ENCODE results near the gene C9. TPM values are rescaled to one million over a fixed set of nuclear protein-coding genes. Genes with fewer than 3 reads are reported as not detected.

Gene C9
- total RNA-seq, 1 donor from 2014 or later, result not detected

DNA sequence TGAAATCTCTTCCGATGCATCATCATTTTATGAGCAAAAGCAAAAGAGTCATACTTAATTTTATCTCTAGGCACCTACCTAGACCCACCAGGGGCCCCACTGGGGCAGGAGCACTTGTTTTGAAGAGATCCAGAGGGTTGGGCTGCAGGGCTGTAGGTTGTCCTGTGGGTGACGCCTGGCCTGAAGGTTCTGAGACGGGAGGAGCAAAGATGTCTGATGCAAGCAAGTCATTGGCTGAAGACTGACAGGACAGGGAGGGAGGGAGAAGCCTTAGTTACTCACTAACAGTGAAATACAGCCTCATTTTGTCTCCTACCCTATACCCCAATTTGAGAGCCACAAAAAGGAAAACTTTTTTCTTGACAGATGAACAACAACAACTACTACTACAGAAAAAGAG, 17.1 kb upstream of the C9 start:
- intact Hi-C loops (cut with micrococcal nuclease), result no loop called here
- no peak for DNase-seq
- TF ChIP-seq, protein P1, sequence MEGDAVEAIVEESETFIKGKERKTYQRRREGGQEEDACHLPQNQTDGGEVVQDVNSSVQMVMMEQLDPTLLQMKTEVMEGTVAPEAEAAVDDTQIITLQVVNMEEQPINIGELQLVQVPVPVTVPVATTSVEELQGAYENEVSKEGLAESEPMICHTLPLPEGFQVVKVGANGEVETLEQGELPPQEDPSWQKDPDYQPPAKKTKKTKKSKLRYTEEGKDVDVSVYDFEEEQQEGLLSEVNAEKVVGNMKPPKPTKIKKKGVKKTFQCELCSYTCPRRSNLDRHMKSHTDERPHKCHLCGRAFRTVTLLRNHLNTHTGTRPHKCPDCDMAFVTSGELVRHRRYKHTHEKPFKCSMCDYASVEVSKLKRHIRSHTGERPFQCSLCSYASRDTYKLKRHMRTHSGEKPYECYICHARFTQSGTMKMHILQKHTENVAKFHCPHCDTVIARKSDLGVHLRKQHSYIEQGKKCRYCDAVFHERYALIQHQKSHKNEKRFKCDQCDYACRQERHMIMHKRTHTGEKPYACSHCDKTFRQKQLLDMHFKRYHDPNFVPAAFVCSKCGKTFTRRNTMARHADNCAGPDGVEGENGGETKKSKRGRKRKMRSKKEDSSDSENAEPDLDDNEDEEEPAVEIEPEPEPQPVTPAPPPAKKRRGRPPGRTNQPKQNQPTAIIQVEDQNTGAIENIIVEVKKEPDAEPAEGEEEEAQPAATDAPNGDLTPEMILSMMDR (IDR thresholded peaks at IDR 0.05; ENCODE audit: borderline replicate concordance), result no peak
- Histone ChIP-seq H3K36me3 (peaks cover 56% of the 10 kb centered on the region), H3K9me3 (replicated peaks) (no peaks in the 10 kb centered on the region), H3K27me3 (ENCODE audit: low read depth) (no peaks in the 10 kb centered on the region), H3K4me1 (peaks cover 12% of the 10 kb centered on the region), H3K4me3 (no peak overlapping the region), H3K27ac (replicated peaks) (no peak overlapping the region)

DNA sequence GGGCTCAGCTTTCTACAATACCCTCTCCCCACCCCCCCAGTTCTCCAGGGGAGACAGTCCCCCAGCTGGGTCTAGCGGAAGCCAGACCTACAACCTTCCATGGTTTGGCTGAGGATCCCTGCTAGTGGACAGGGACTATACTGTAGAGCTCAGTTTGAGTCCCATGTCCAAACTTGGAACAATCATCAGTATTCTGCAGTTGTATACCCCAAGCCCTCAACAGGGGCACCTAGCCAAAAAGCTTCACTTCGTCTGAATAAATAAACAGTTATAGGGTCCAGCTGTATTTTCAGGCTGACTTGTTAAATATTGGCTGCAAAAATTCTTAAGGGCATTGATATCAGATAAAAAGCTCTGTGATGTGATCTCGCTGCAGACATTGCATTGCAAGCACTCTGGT, 15.4 kb upstream of the C9 start:
- TF ChIP-seq, protein P1 (IDR thresholded peaks at IDR 0.05; ENCODE audit: borderline replicate concordance), result no peak
- intact Hi-C loops (cut with micrococcal nuclease), result no loop called here

DNA sequence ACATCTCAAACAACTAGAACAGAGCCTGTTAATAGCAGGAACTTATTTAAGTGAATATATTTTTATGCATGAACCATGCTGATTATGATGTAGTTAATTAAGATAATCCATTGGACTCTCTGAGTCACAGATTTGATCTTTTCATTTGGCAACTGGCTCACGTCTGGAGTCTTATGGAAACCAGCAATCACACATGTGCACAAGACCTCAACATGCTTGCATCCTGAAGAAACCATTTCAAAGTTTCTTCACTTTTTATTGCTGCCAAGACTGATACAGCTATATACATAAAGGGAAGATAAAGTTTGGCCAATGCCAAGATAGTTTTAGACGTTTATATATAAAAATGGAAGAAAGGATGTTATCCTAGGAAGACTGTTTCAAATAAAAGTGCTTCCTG, 13.3 kb upstream of the C9 start:
- Histone ChIP-seq H3K27me3 (ENCODE audit: low read depth) (no peaks in the 10 kb centered on the region), H3K4me1 (peaks cover 12% of the 10 kb centered on the region), H3K36me3 (peaks cover 66% of the 10 kb centered on the region), H3K27ac (replicated peaks) (no peak overlapping the region), H3K4me3 (no peak overlapping the region), H3K9me3 (replicated peaks) (no peaks in the 10 kb centered on the region)
- TF ChIP-seq, protein P1 (IDR thresholded peaks at IDR 0.05; ENCODE audit: borderline replicate concordance), result no peak
- intact Hi-C loops (cut with micrococcal nuclease), result no loop called here
- DNase-seq, result no peak

More for the DNA sequence above, 15.4 kb upstream of the C9 start:
- no peak for DNase-seq
- H3K4me1 ChIP-seq, result peaks cover 12% of the 10 kb centered on the region
- H3K36me3 ChIP-seq, result peaks cover 67% of the 10 kb centered on the region
- H3K9me3 ChIP-seq (replicated peaks), result no peaks in the 10 kb centered on the region
- H3K27me3 ChIP-seq (ENCODE audit: low read depth), result no peaks in the 10 kb centered on the region
- peak overlapping the region; percentile 11 for H3K27ac ChIP-seq (replicated peaks)
- no peak overlapping the region for H3K4me3 ChIP-seq

DNA sequence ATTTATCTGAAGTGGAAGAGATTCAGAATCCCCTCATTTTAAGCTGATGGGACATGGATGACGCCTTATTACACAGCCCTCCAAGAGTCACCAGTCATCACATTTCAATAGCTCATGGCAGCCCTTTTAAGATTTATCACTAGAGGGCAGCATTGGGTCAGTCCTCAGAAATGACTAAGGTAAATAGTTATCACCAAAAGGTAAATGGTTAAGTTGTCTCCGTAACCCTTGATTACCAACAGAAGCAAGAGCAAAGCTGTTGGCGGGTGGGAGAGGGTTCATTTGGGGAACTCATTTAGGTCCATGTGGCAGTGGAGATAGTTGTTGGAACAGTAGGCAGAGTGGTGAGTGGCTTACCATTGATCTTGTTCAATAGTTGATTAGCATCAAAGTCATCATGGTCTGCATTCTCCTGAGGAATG, 12.0 kb upstream of the C9 start:
- no peaks in the 10 kb centered on the region for H3K9me3 ChIP-seq (replicated peaks)
- peaks cover 13% of the 10 kb centered on the region for H3K4me1 ChIP-seq
- TF ChIP-seq, protein P1 (IDR thresholded peaks at IDR 0.05; ENCODE audit: borderline replicate concordance), result peak; percentile 79
- H3K4me3 ChIP-seq, result no peak overlapping the region
- no peaks in the 10 kb centered on the region for H3K27me3 ChIP-seq (ENCODE audit: low read depth)
- H3K36me3 ChIP-seq, result peaks cover 55% of the 10 kb centered on the region
- no peak for DNase-seq
- H3K27ac ChIP-seq (replicated peaks), result no peak overlapping the region
- intact Hi-C loops (cut with micrococcal nuclease), result no loop called here

DNA sequence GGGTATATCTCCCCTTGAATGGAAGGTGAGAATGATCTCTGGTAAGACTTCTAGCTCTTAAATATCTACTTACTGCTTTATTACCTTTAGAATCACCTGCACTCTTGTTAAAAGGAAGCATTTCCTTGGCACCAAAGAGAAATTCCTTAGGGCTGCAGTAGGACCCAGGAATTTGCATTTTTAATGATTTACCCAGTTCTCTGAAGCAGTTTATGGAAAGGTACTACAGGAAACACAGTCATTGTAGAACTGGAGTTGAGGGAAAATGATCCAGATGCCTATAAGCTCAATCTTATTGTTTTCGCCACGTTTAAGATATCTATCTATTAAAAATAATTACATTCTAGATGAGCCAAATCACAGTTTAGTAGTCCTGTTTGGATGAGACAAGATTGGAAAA, 9.5 kb upstream of the C9 start:
- intact Hi-C loops (cut with micrococcal nuclease), result no loop called here
- Histone ChIP-seq H3K27me3 (ENCODE audit: low read depth) (no peaks in the 10 kb centered on the region), H3K27ac (replicated peaks) (no peak overlapping the region), H3K36me3 (peaks cover 56% of the 10 kb centered on the region), H3K4me1 (peaks cover 4% of the 10 kb centered on the region), H3K4me3 (no peak overlapping the region), H3K9me3 (replicated peaks) (no peaks in the 10 kb centered on the region)
- TF ChIP-seq, protein P1 (IDR thresholded peaks at IDR 0.05; ENCODE audit: borderline replicate concordance), result no peak
- DNase-seq, result no peak

DNA sequence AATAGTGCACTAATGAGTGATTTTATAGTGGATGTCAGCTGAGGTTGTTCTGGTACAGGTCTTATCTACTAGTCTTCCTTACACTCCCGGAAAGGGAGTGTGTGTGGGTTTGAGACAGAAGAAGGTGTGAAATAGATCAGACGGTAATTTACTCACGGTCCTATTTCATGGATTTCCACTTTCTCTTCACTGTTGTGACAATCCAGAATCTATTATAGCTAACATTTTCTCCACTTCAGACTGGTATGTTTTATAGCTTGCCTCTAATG, 7.0 kb upstream of the C9 start:
- TF ChIP-seq, protein P1 (IDR thresholded peaks at IDR 0.05; ENCODE audit: borderline replicate concordance), result no peak
- Histone ChIP-seq H3K9me3 (replicated peaks) (no peaks in the 10 kb centered on the region), H3K4me1 (peaks cover 8% of the 10 kb centered on the region), H3K27me3 (ENCODE audit: low read depth) (no peaks in the 10 kb centered on the region), H3K27ac (replicated peaks) (no peak overlapping the region), H3K4me3 (no peak overlapping the region), H3K36me3 (peaks cover 40% of the 10 kb centered on the region)
- no peak for DNase-seq
- intact Hi-C loops (cut with micrococcal nuclease), result no loop called here
